Stomach smooth muscle (tissue), 2 donors: ENCODE measurements around the gene LDLRAD4.

Source experiments
- H3K27ac ChIP-seq: one replicate; pipeline ENCODE4 v1.7.0; 2013; ENCODE audit warnings: mild to moderate bottlenecking, low read length, inconsistent platforms
- H3K27me3 ChIP-seq, 2 donors: one replicate each; pipeline ENCODE4 v1.7.0; 2013; ENCODE audit warnings: low read length in 2 of 2; ENCODE audit not compliant: insufficient read depth in 2 of 2, control insufficient read depth in 1 of 2
- H3K36me3 ChIP-seq, 2 donors: one replicate each; pipeline ENCODE4 v1.7.0; 2013; ENCODE audit warnings: low read length in 2 of 2; ENCODE audit not compliant: control insufficient read depth in 2 of 2, insufficient read depth in 2 of 2
- H3K4me1 ChIP-seq: one replicate; pipeline ENCODE4 v1.7.0; 2013; ENCODE audit warnings: low read length; ENCODE audit not compliant: control insufficient read depth, insufficient read depth
- H3K4me3 ChIP-seq, 2 donors: one replicate each; pipeline ENCODE4 v1.7.0; 2013; ENCODE audit warnings: low read length in 2 of 2
- H3K9ac ChIP-seq, 2 donors: one replicate each; pipeline ENCODE4 v1.7.0; 2013; ENCODE audit warnings: low read length in 2 of 2, mild to moderate bottlenecking in 1 of 2
- H3K9me3 ChIP-seq, 2 donors: one replicate each; pipeline ENCODE4 v1.7.0; 2013; ENCODE audit warnings: low read length in 2 of 2; ENCODE audit not compliant: control insufficient read depth in 2 of 2
- donor health status: healthy.
- donor health status: Pancreatic carcinoma.

LDLRAD4 gene

GRCh38 chr18:13517369-13517768 is 298.8 kb downstream of the LDLRAD4 start:
- Histone ChIP-seq H3K27me3 (no peaks in the 10 kb centered on the region), H3K27ac (no peak overlapping the region), H3K9ac (no peak overlapping the region), H3K4me3 (no peak overlapping the region), H3K9me3 (no peaks in the 10 kb centered on the region), H3K4me1 (peaks cover 2% of the 10 kb centered on the region), H3K36me3 (peaks cover 4 to 7% of the 10 kb centered on the region in 2 donors)

GRCh38 chr18:13518382-13518781 is 299.8 kb downstream of the LDLRAD4 start:
- Histone ChIP-seq H3K4me1 (no peaks in the 10 kb centered on the region), H3K36me3 (peaks cover 4 to 7% of the 10 kb centered on the region in 2 donors), H3K9ac (no peak overlapping the region), H3K27me3 (no peaks in the 10 kb centered on the region), H3K27ac (no peak overlapping the region), H3K4me3 (no peak overlapping the region), H3K9me3 (no peaks in the 10 kb centered on the region)

GRCh38 chr18:13520306-13520705 is 301.7 kb downstream of the LDLRAD4 start:
- Histone ChIP-seq H3K27ac (no peak overlapping the region), H3K9ac (no peak overlapping the region), H3K9me3 (no peaks in the 10 kb centered on the region), H3K27me3 (no peaks in the 10 kb centered on the region), H3K36me3 (peaks cover 4 to 10% of the 10 kb centered on the region in 2 donors), H3K4me3 (no peak overlapping the region), H3K4me1 (no peaks in the 10 kb centered on the region)

- H3K9me3 ChIP-seq, result no peaks in the 10 kb centered on the region
- H3K4me1 ChIP-seq, result no peaks in the 10 kb centered on the region
- H3K36me3 ChIP-seq, result peaks cover 4 to 11% of the 10 kb centered on the region in 2 donors
- H3K9ac ChIP-seq, result no peak overlapping the region
- no peak overlapping the region for H3K27ac ChIP-seq
- no peak overlapping the region for H3K4me3 ChIP-seq
- no peaks in the 10 kb centered on the region for H3K27me3 ChIP-seq
These were observed 302.2 kb downstream of the LDLRAD4 start for GRCh38 chr18:13520741-13521140.

- Histone ChIP-seq H3K27me3 (no peaks in the 10 kb centered on the region), H3K36me3 (peaks cover 4 to 11% of the 10 kb centered on the region in 2 donors), H3K9ac (no peak overlapping the region), H3K9me3 (no peaks in the 10 kb centered on the region), H3K4me3 (no peak overlapping the region), H3K4me1 (no peaks in the 10 kb centered on the region), H3K27ac (no peak overlapping the region)
These were observed 302.9 kb downstream of the LDLRAD4 start for GRCh38 chr18:13521418-13521817.

- Histone ChIP-seq H3K4me1 (no peaks in the 10 kb centered on the region), H3K27me3 (no peaks in the 10 kb centered on the region), H3K36me3 (peaks cover 0 to 5% of the 10 kb centered on the region in 2 donors), H3K9me3 (no peaks in the 10 kb centered on the region), H3K4me3 (no peak overlapping the region), H3K9ac (no peak overlapping the region), H3K27ac (no peak overlapping the region)
These were observed 303.7 kb downstream of the LDLRAD4 start for GRCh38 chr18:13522256-13522655.

- H3K9me3 ChIP-seq, result no peaks in the 10 kb centered on the region
- H3K27me3 ChIP-seq, result no peaks in the 10 kb centered on the region
- H3K36me3 ChIP-seq, result peaks cover 0 to 4% of the 10 kb centered on the region in 2 donors
- H3K4me1 ChIP-seq, result no peaks in the 10 kb centered on the region
- H3K27ac ChIP-seq, result no peak overlapping the region
- H3K9ac ChIP-seq, result no peak overlapping the region
- H3K4me3 ChIP-seq, result no peak overlapping the region
These were observed 304.5 kb downstream of the LDLRAD4 start for GRCh38 chr18:13522861-13523660.

GRCh38 chr18:13524054-13524453 is 305.5 kb downstream of the LDLRAD4 start:
- Histone ChIP-seq H3K9me3 (no peaks in the 10 kb centered on the region), H3K27ac (no peak overlapping the region), H3K4me3 (no peak overlapping the region), H3K36me3 (peaks cover 0 to 4% of the 10 kb centered on the region in 2 donors), H3K4me1 (no peaks in the 10 kb centered on the region), H3K27me3 (no peaks in the 10 kb centered on the region), H3K9ac (no peak overlapping the region)

GRCh38 chr18:13524811-13525210 is 306.3 kb downstream of the LDLRAD4 start:
- H3K27me3 ChIP-seq, result no peaks in the 10 kb centered on the region
- no peaks in the 10 kb centered on the region for H3K9me3 ChIP-seq
- H3K4me3 ChIP-seq, result no peak overlapping the region
- H3K9ac ChIP-seq, result no peak overlapping the region
- H3K36me3 ChIP-seq, result peaks cover 0 to 4% of the 10 kb centered on the region in 2 donors
- no peak overlapping the region for H3K27ac ChIP-seq
- H3K4me1 ChIP-seq, result no peaks in the 10 kb centered on the region

GRCh38 chr18:13525381-13526029 is 306.9 kb downstream of the LDLRAD4 start:
- Histone ChIP-seq H3K27me3 (no peaks in the 10 kb centered on the region), H3K4me1 (peaks cover 6% of the 10 kb centered on the region), H3K9me3 (no peaks in the 10 kb centered on the region), H3K4me3 (no peak overlapping the region), H3K9ac (no peak overlapping the region), H3K36me3 (peaks cover 0 to 4% of the 10 kb centered on the region in 2 donors), H3K27ac (no peak overlapping the region)

GRCh38 chr18:13526519-13526918 is 308.0 kb downstream of the LDLRAD4 start:
- Histone ChIP-seq H3K27ac (no peak overlapping the region), H3K4me3 (no peak overlapping the region), H3K27me3 (no peaks in the 10 kb centered on the region), H3K4me1 (peaks cover 10% of the 10 kb centered on the region), H3K9ac (no peak overlapping the region), H3K9me3 (no peaks in the 10 kb centered on the region), H3K36me3 (peaks cover 0 to 4% of the 10 kb centered on the region in 2 donors)
